H9 (cell line): ENCODE data around the gene GALNT16. TPM values are rescaled to one million over a fixed set of nuclear protein-coding genes. Genes with fewer than 3 reads are reported as not detected.

Source experiments
- DNase-seq: peaks from one replicate; pipeline ENCODE4 v3.0.0-alpha.2; 2017
- H2AFZ ChIP-seq: one replicate; pipeline ENCODE4 v1.6.1; 2013; ENCODE audit warnings: mild to moderate bottlenecking, low read length, control low read depth, moderate library complexity
- H2AK5ac ChIP-seq: 2 replicates; pipeline ENCODE4 v1.6.1; 2013; ENCODE audit warnings: low read length, control low read depth, mixed read lengths; ENCODE audit not compliant: insufficient read length
- H2BK120ac ChIP-seq: one replicate; pipeline ENCODE4 v1.6.1; 2013; ENCODE audit warnings: low read depth, mild to moderate bottlenecking, low read length, control low read depth, inconsistent platforms; ENCODE audit not compliant: poor library complexity, severe bottlenecking
- H2BK12ac ChIP-seq: 2 replicates; pipeline ENCODE4 v1.6.1; 2013; ENCODE audit warnings: low read length, control low read depth, mixed read lengths, low read depth; ENCODE audit not compliant: insufficient read length
- H2BK15ac ChIP-seq: 2 replicates; pipeline ENCODE4 v1.6.1; 2013; ENCODE audit warnings: low read depth, low read length, control low read depth
- H2BK20ac ChIP-seq: one replicate; pipeline ENCODE4 v1.6.1; 2013; ENCODE audit warnings: low read depth, mild to moderate bottlenecking, low read length, control low read depth, inconsistent platforms; ENCODE audit not compliant: poor library complexity, severe bottlenecking
- H2BK5ac ChIP-seq: 2 replicates; pipeline ENCODE4 v1.6.1; 2013; ENCODE audit warnings: low read length, control low read depth, mixed read lengths; ENCODE audit not compliant: insufficient read length
- H3K14ac ChIP-seq: 2 replicates; pipeline ENCODE4 v1.6.1; 2013; ENCODE audit warnings: low read length, control low read depth; ENCODE audit not compliant: insufficient read depth
- H3K18ac ChIP-seq: 2 replicates; pipeline ENCODE4 v1.6.1; 2013; ENCODE audit warnings: low read depth, mild to moderate bottlenecking, mixed read lengths, low read length, control low read depth; ENCODE audit not compliant: insufficient read length
- H3K23ac ChIP-seq: 2 replicates; pipeline ENCODE4 v1.6.1; 2013; ENCODE audit warnings: low read length, control low read depth, mixed read lengths, low read depth; ENCODE audit not compliant: insufficient read length
- H3K23me2 ChIP-seq: 2 replicates; pipeline ENCODE4 v1.6.1; 2013; ENCODE audit warnings: low read depth, mild to moderate bottlenecking, mixed read lengths, low read length, control low read depth; ENCODE audit not compliant: insufficient read length, poor library complexity, severe bottlenecking
- H3K27ac ChIP-seq: 2 replicates; pipeline ENCODE4 v1.5.1; 2013; ENCODE audit warnings: low read length, control low read depth, mixed read lengths, low read depth; ENCODE audit not compliant: insufficient read length
- H3K27me3 ChIP-seq: 2 replicates; pipeline ENCODE4 v1.6.1; 2013; ENCODE audit warnings: low read length, control low read depth, inconsistent platforms; ENCODE audit not compliant: insufficient read depth
- H3K4ac ChIP-seq: 2 replicates; pipeline ENCODE4 v1.6.1; 2013; ENCODE audit warnings: low read depth, mild to moderate bottlenecking, control low read depth, inconsistent platforms, low read length, moderate library complexity
- H3K4me1 ChIP-seq: 2 replicates; pipeline ENCODE4 v1.6.1; 2013; ENCODE audit warnings: low read length, control low read depth, inconsistent platforms; ENCODE audit not compliant: insufficient read depth
- H3K4me2 ChIP-seq: 2 replicates; pipeline ENCODE4 v1.6.1; 2013; ENCODE audit warnings: low read length, control low read depth, mixed read lengths; ENCODE audit not compliant: insufficient read length, insufficient read depth
- H3K56ac ChIP-seq: 2 replicates; pipeline ENCODE4 v1.6.1; 2013; ENCODE audit warnings: low read depth, mild to moderate bottlenecking, mixed read lengths, low read length, control low read depth; ENCODE audit not compliant: insufficient read length
- H3K79me1 ChIP-seq: 2 replicates; pipeline ENCODE4 v1.6.1; 2013; ENCODE audit warnings: low read depth, mild to moderate bottlenecking, moderate library complexity, low read length, control low read depth, inconsistent platforms; ENCODE audit not compliant: insufficient read depth, poor library complexity, severe bottlenecking
- H3K79me2 ChIP-seq: 2 replicates; pipeline ENCODE4 v1.6.1; 2013; ENCODE audit warnings: low read length, control low read depth, inconsistent platforms; ENCODE audit not compliant: insufficient read depth
- H3K9ac ChIP-seq: 2 replicates; pipeline ENCODE4 v1.6.1; 2013; ENCODE audit warnings: low read length, control low read depth, mixed read lengths; ENCODE audit not compliant: insufficient read length; ENCODE audit errors: extremely low read depth
- H3K9me3 ChIP-seq: one replicate; pipeline ENCODE4 v1.6.1; 2013; ENCODE audit warnings: low read depth, low read length, inconsistent platforms; ENCODE audit not compliant: control insufficient read depth
- H3T11ph ChIP-seq: one replicate; pipeline ENCODE4 v1.6.1; 2013; ENCODE audit warnings: mild to moderate bottlenecking, low read length, control low read depth, inconsistent platforms
- H4K20me1 ChIP-seq: one replicate; pipeline ENCODE4 v1.6.1; 2013; ENCODE audit not compliant: control insufficient read depth, insufficient read length, insufficient read depth
- H4K5ac ChIP-seq: 2 replicates; pipeline ENCODE4 v1.6.1; 2013; ENCODE audit warnings: low read depth, mild to moderate bottlenecking, mixed read lengths, low read length, control low read depth; ENCODE audit not compliant: insufficient read length
- H4K8ac ChIP-seq: replicated peaks from 2 replicates; pipeline ENCODE4 v1.6.1; 2013; ENCODE audit warnings: low read length, control low read depth, mixed read lengths, low read depth; ENCODE audit not compliant: insufficient read length
- H4K91ac ChIP-seq: 2 replicates; pipeline ENCODE4 v1.6.1; 2013; ENCODE audit warnings: low read depth, mild to moderate bottlenecking, moderate library complexity, mixed read lengths, low read length, control low read depth; ENCODE audit not compliant: insufficient read length
- H3K27ac Mint-ChIP-seq, 3 experiments: 2 replicates in 2 of 3; 3 replicates in 1 of 3; pipeline ENCODE4 v1.8.0; 2020 to 2021; ENCODE audit warnings: mixed read lengths in 3 of 3, mild to moderate bottlenecking in 1 of 3, moderate library complexity in 1 of 3
- H3K27me3 Mint-ChIP-seq: 2 replicates; pipeline ENCODE4 v1.8.0; 2021; ENCODE audit warnings: low read depth, mild to moderate bottlenecking, moderate library complexity, mixed read lengths
- H3K36me3 Mint-ChIP-seq, 3 experiments: 2 replicates in 2 of 3; 3 replicates in 1 of 3; pipeline ENCODE4 v1.8.0; 2020 to 2021; ENCODE audit warnings: low read depth in 3 of 3, mixed read lengths in 3 of 3; ENCODE audit not compliant: insufficient read depth in 1 of 3
- H3K4me1 Mint-ChIP-seq, 2 experiments: 2 replicates each; pipeline ENCODE4 v1.8.0; 2020; ENCODE audit warnings: mixed read lengths in 2 of 2
- H3K4me3 Mint-ChIP-seq, 2 experiments: 2 replicates in 1 of 2; 3 replicates in 1 of 2; pipeline ENCODE4 v1.8.0; 2020 to 2021; ENCODE audit warnings: mild to moderate bottlenecking in 2 of 2, mixed read lengths in 2 of 2, moderate library complexity in 1 of 2
- H3K9me3 Mint-ChIP-seq, 2 experiments: 2 replicates in 1 of 2; 3 replicates in 1 of 2; pipeline ENCODE4 v1.8.0; 2020; ENCODE audit warnings: mild to moderate bottlenecking in 2 of 2, mixed read lengths in 2 of 2, moderate library complexity in 1 of 2
- WGBS: extraction: QIAGEN DNeasy Blood & Tissue Kit; methylation state at CpG from one replicate; pipeline ENCODE4 v1.1.7; 2013; ENCODE audit warnings: missing lambda C conversion rate, low lambda C conversion rate, mixed read lengths; ENCODE audit not compliant: insufficient read length; ENCODE audit errors: extremely low coverage; 5-methylcytosine and 5-hydroxymethylcytosine counted together
- total RNA-seq: library from RNA; stranded (reverse); gene quantifications from 2 replicates; pipeline ENCODE4 v1.2.1, GENCODE V29; 2021
- TF ChIP-seq, protein P1 (sequence below): fragments of 200-600 bp; sonication (generic); conservative IDR thresholded peaks from 3 replicates; pipeline ENCODE4 v1.8.0; 2021; ENCODE audit warnings: antibody characterized with exemption, mild to moderate bottlenecking

GALNT16 gene
- total RNA-seq, 1 experiment from 2014 or later, result 2.3 TPM

DNA sequence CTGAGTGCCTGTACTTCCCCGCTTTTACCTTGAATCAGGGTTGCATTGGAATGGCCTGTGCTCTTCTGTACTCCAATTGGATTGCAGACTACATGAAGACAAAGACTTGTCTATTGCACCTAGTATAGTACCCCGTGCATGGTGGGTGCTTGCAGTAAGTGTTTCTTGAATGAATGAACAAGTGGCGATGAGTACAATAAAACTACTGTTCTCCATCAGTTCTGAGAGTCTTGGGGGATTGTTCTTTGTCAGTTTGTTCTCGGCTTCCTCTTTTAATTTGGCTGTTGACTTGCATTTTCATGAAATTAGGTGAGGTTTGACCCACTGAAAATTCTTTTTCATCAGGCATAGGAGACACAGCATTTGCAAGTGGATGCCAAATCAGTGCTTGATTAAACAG lies 104.0 kb downstream of the GALNT16 start:
- no peaks in the 10 kb centered on the region for H3K9me3 Mint-ChIP-seq
- Histone ChIP-seq H3K23ac (no peak overlapping the region), H4K8ac (no peak overlapping the region), H4K5ac (no peak overlapping the region), H2BK5ac (no peak overlapping the region), H3K79me1 (no peaks in the 10 kb centered on the region), H3K27me3 (no peaks in the 10 kb centered on the region), H3K79me2 (no peaks in the 10 kb centered on the region), H3K56ac (no peak overlapping the region), H3K9me3 (no peaks in the 10 kb centered on the region), H3K23me2 (no peaks in the 10 kb centered on the region), H3K4ac (no peak overlapping the region), H4K91ac (no peak overlapping the region), H3T11ph (no peak overlapping the region), H3K9ac (no peak overlapping the region), H3K18ac (no peak overlapping the region), H3K4me2 (no peak overlapping the region), H2BK12ac (no peak overlapping the region), H2BK15ac (no peak overlapping the region), H2BK20ac (no peak overlapping the region), H2BK120ac (no peak overlapping the region), H3K4me1 (no peaks in the 10 kb centered on the region), H4K20me1 (no peaks in the 10 kb centered on the region), H2AFZ (no peak overlapping the region), H2AK5ac (no peak overlapping the region), H3K14ac (no peak overlapping the region), H3K27ac (no peak overlapping the region)
- H3K4me3 Mint-ChIP-seq, result no peak overlapping the region
- TF ChIP-seq, protein P1, sequence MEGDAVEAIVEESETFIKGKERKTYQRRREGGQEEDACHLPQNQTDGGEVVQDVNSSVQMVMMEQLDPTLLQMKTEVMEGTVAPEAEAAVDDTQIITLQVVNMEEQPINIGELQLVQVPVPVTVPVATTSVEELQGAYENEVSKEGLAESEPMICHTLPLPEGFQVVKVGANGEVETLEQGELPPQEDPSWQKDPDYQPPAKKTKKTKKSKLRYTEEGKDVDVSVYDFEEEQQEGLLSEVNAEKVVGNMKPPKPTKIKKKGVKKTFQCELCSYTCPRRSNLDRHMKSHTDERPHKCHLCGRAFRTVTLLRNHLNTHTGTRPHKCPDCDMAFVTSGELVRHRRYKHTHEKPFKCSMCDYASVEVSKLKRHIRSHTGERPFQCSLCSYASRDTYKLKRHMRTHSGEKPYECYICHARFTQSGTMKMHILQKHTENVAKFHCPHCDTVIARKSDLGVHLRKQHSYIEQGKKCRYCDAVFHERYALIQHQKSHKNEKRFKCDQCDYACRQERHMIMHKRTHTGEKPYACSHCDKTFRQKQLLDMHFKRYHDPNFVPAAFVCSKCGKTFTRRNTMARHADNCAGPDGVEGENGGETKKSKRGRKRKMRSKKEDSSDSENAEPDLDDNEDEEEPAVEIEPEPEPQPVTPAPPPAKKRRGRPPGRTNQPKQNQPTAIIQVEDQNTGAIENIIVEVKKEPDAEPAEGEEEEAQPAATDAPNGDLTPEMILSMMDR, result no peak
- no peaks in the 10 kb centered on the region; the same call in 1 of the 2 replicates for H3K27me3 Mint-ChIP-seq
- no peak for DNase-seq
- WGBS, result no CpG with 5 or more reads among the region's 4 CpGs
- no peak overlapping the region for H3K27ac Mint-ChIP-seq
- no peaks in the 10 kb centered on the region; a peak in 1 of 7 replicates for H3K36me3 Mint-ChIP-seq
- no peaks in the 10 kb centered on the region; a peak in 2 of 4 replicates for H3K4me1 Mint-ChIP-seq
